Right atrium auricular region (tissue), 2 donors: ENCODE results near the gene CSMD2. TPM values are rescaled to one million over a fixed set of nuclear protein-coding genes. Genes with fewer than 3 reads are reported as not detected.
A peak's percentile ranks its signal among the peaks of the same experiment; 100 is the strongest.

Experiments used
- DNase-seq: peaks from one replicate; pipeline ENCODE4 v3.0.0-alpha.2; 2019; ENCODE audit warnings: low spot score
- H3K27ac ChIP-seq, 2 donors: fragments of 200-600 bp; sonication (generic); 1 replicate in 1 of 2; 2 replicates in 1 of 2; pipeline ENCODE4 v1.5.1; 2016 to 2019
- H3K27me3 ChIP-seq, 2 donors: fragments of 200-600 bp; sonication (generic); one replicate each; pipeline versions ENCODE4 v1.5.1 to v1.6.0; 2017 to 2019
- H3K36me3 ChIP-seq: fragments of 200-600 bp; sonication (generic); one replicate; pipeline ENCODE4 v1.5.1; 2016
- H3K4me1 ChIP-seq, 2 donors: fragments of 200-600 bp; sonication (generic); one replicate each; pipeline versions ENCODE4 v1.5.1 to v1.6.0; 2017 to 2019
- H3K4me3 ChIP-seq, 2 donors: fragments of 200-600 bp; sonication (generic); 1 replicate in 1 of 2; 2 replicates in 1 of 2; pipeline ENCODE4 v1.5.1; 2017 to 2019; ENCODE audit warnings: mild to moderate bottlenecking in 1 of 2, moderate library complexity in 1 of 2
- H3K9me3 ChIP-seq, 2 donors: fragments of 200-600 bp; sonication (generic); one replicate each; pipeline ENCODE4 v1.5.1; 2019
- total RNA-seq, 2 donors: library from RNA; depleted of rRNA; stranded (reverse); fragments of >200 nt; gene quantifications; one replicate each; pipeline ENCODE4 v1.1.0, GENCODE V29; 2016
- TF ChIP-seq, protein P1 (sequence below), 2 donors: fragments of 200-600 bp; sonication (generic); IDR thresholded peaks; one replicate each; pipeline ENCODE4 v1.5.1; 2019; ENCODE audit warnings: antibody characterized with exemption in 2 of 2

CSMD2 gene
- total RNA-seq, 2 donors from 2014 or later: 0.39 to 0.44 TPM

DNA sequence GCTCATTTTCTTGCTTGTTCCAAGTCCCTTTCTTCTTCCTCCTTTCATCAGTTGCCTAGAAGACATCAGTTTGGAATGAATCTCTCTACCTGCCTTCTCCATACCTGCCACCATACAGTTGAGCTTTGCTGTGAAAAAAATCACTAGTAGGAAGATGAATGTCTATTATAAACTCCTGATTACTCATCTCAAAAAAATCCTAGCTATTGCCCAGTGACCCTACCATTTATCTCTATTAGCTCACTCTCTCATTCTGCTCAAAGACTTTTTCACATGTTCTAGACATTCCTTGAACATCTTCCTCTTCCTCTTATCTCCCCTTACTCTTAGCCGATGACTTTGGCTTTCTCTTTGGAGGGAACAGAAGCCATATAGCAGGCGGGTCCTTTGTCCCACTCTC lies 350.9 kb downstream of the CSMD2 start:
- peak; percentile 16 for DNase-seq

DNA sequence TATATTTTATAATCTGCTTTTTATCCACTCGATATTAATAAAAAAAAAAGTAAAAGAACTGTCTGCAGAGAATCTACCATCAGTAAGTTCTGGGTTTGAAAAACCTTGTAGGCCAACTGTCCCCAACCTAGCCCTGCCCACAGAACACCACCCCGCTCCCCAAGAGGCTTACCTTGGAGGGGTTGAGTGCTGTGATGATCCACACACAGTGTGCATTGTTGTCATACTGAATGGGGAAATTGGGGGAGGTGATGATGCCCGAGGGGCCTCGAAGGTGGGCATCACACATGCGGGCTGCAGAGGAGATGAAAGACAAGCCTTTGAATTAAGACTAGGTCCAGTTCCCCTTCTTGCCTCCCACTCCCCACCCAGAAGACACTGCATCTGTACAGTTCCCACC lies 354.5 kb downstream of the CSMD2 start:
- peak; percentile 5 for DNase-seq
- no peaks in the 10 kb centered on the region for H3K36me3 ChIP-seq
- H3K4me1 ChIP-seq: no peaks in the 10 kb centered on the region
- H3K4me3 ChIP-seq: no peak overlapping the region
- H3K9me3 ChIP-seq: peaks cover 0 to 19% of the 10 kb centered on the region in 2 donors
- H3K27me3 ChIP-seq: no peaks in the 10 kb centered on the region
- TF ChIP-seq, protein P1, sequence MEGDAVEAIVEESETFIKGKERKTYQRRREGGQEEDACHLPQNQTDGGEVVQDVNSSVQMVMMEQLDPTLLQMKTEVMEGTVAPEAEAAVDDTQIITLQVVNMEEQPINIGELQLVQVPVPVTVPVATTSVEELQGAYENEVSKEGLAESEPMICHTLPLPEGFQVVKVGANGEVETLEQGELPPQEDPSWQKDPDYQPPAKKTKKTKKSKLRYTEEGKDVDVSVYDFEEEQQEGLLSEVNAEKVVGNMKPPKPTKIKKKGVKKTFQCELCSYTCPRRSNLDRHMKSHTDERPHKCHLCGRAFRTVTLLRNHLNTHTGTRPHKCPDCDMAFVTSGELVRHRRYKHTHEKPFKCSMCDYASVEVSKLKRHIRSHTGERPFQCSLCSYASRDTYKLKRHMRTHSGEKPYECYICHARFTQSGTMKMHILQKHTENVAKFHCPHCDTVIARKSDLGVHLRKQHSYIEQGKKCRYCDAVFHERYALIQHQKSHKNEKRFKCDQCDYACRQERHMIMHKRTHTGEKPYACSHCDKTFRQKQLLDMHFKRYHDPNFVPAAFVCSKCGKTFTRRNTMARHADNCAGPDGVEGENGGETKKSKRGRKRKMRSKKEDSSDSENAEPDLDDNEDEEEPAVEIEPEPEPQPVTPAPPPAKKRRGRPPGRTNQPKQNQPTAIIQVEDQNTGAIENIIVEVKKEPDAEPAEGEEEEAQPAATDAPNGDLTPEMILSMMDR (IDR thresholded peaks at IDR 0.05): no peak
- no peak overlapping the region for H3K27ac ChIP-seq

More for the DNA sequence above, 350.9 kb downstream of the CSMD2 start:
- Histone ChIP-seq H3K27me3 (no peaks in the 10 kb centered on the region), H3K36me3 (no peaks in the 10 kb centered on the region), H3K9me3 (peaks cover 0 to under 1% of the 10 kb centered on the region in 2 donors), H3K4me1 (no peaks in the 10 kb centered on the region), H3K27ac (no peak overlapping the region), H3K4me3 (no peak overlapping the region)
- TF ChIP-seq, protein P1 (IDR thresholded peaks at IDR 0.05): no peak

DNA sequence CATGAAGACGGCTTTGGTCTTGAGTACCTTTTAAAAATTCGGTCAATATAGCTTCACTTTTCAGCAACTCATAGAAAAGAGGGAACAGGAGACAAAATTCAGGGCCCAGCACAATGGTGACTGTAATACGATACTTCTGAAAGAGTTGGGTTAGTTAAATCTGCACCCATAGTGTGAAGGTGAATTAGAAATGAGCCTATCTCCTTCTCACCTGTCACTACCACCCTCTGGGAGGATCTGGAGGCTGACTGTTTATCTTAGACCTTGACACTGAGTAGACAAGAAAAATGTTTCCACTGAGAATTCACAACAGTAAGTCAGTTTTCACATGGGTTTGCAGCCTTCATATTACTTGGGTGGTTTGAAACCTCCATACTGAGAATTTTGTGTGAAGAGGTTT lies 359.0 kb downstream of the CSMD2 start:
- TF ChIP-seq, protein P1 (IDR thresholded peaks at IDR 0.05): no peak
- H3K27ac ChIP-seq: no peak overlapping the region
- no peaks in the 10 kb centered on the region for H3K4me1 ChIP-seq
- DNase-seq: no peak
- no peaks in the 10 kb centered on the region for H3K36me3 ChIP-seq
- H3K9me3 ChIP-seq: peaks cover 0 to 19% of the 10 kb centered on the region in 2 donors
- H3K27me3 ChIP-seq: no peaks in the 10 kb centered on the region
- H3K4me3 ChIP-seq: no peak overlapping the region

DNA sequence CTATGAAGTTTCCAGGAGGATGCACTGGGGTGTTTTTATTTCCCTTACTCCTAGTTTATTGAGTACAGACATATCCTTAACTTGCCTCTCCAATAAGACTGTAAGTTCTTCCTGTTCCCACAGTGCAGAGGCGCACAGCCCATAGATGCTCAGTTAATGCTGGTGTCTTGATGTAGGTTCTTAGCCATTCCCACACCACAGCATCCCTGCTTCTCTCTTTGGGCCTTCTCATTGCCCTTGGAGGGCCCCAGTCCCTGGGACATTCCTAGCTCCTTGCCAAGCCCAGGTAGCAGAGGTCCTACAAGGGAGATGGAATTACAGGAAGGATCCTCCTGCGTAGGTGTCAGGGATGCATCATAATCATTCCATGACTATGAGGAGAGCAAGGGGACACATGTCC lies 362.8 kb downstream of the CSMD2 start:
- Histone ChIP-seq H3K4me1 (no peaks in the 10 kb centered on the region), H3K4me3 (no peak overlapping the region), H3K27me3 (no peaks in the 10 kb centered on the region), H3K27ac (no peak overlapping the region), H3K9me3 (peaks cover 0 to 4% of the 10 kb centered on the region in 2 donors), H3K36me3 (no peaks in the 10 kb centered on the region)
- DNase-seq: no peak
- TF ChIP-seq, protein P1 (IDR thresholded peaks at IDR 0.05): no peak

DNA sequence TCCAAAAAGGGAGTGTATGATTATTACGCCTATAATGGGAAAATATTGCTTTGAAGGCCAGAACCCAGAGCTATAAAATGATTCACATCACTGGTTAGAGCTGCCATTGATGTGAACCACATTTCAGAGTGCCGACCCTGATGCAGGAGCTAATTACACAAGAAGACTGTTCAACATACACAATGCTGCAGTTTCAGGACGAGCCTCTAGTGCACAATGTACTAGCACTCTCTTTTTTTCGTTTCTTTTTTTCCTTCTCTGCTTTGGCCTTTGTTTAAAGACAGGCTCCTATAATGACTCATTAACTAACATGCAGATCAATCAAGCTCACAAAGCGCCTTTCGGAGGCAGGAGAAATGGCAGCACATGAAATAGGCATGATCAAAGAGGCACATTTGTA lies 367.2 kb downstream of the CSMD2 start:
- no peak for DNase-seq
- no peaks in the 10 kb centered on the region for H3K27me3 ChIP-seq
- no peak overlapping the region for H3K27ac ChIP-seq
- no peaks in the 10 kb centered on the region for H3K36me3 ChIP-seq
- H3K4me3 ChIP-seq: no peak overlapping the region
- no peaks in the 10 kb centered on the region for H3K4me1 ChIP-seq
- peaks cover 0 to 9% of the 10 kb centered on the region in 2 donors for H3K9me3 ChIP-seq
- TF ChIP-seq, protein P1 (IDR thresholded peaks at IDR 0.05): no peak

DNA sequence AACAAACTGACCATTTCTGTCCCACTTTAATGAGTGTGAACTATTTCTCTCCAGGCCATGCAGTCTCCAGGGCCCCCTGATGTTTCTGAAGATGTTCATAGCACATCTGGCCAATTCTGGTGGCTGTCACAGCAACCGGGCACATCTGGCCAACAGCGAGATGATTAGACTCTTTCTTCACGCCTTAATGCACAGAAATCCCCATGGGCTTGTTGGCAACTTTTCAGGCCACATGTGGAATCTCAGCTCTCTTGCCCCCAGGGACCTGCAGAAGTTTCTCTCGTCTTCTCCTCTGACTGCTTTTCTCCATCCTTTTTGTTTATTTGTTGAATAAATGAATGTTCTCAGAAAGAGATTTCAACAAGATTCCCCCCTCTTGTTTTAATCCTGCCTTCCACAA lies 372.4 kb downstream of the CSMD2 start:
- TF ChIP-seq, protein P1 (IDR thresholded peaks at IDR 0.05): no peak
- H3K4me3 ChIP-seq: no peak overlapping the region
- H3K27ac ChIP-seq: no peak overlapping the region
- no peaks in the 10 kb centered on the region for H3K4me1 ChIP-seq
- H3K36me3 ChIP-seq: no peaks in the 10 kb centered on the region
- peaks cover 0 to 8% of the 10 kb centered on the region in 2 donors for H3K9me3 ChIP-seq
- no peak for DNase-seq
- H3K27me3 ChIP-seq: no peaks in the 10 kb centered on the region
